ENCODE measurements around the gene USP21. TPM values are rescaled to one million over a fixed set of nuclear protein-coding genes. Genes with fewer than 3 reads are reported as not detected.
A peak's percentile ranks its signal among the peaks of the same experiment; 100 is the strongest.

The USP21 gene
- polyA plus RNA-seq, 2 of the 4 experiments (the other 2 are of a cell fraction), result 22.6 to 23.6 TPM

GRCh38 chr1:161175771-161176453 lies 16.6 kb downstream of the USP21 start:
- ChIA-PET POLR2A (interaction anchor here (1.7 to 2.2 kb wide), 2 partner anchors 10 to 43 kb away, joined by 4 to 25 read pairs; partner anchors contain the start of genes DEDD and PPOX), CTCF (interaction anchor here (1.1 to 2.2 kb wide), 7 partner anchors 10 to 206 kb away, joined by 4 to 16 read pairs (median 4); partner anchors contain the start of gene PPOX)

GRCh38 chr1:161176468-161177111 lies 17.3 kb downstream of the USP21 start:
- DNase-seq (ENCODE audit: low read depth in 1 of 2, low spot score in 1 of 2) (no peak), FAIRE-seq (no peak), ATAC-seq (peak; percentile 27 to 41; a peak in 4 of 6 replicates)
- Histone ChIP-seq H3K4me2 (peak overlapping the region; percentile 93), H3K27ac (peak overlapping the region; percentile 83 to 91), H3K9me3 (no peaks in the 10 kb centered on the region), H3K4me3 (peak overlapping the region; percentile 63), H3K4me1 (peaks cover 11% of the 10 kb centered on the region; the same call in 2 of the 3 replicates)
- POLR2A ChIA-PET, result interaction anchor here (0.8 to 2.2 kb wide), 6 partner anchors 10 to 49 kb away, joined by 3 to 25 read pairs (median 4); partner anchors contain the start of genes DEDD, PPOX, TOMM40L and UFC1
- CTCF ChIA-PET, result interaction anchor here (0.6 to 2.2 kb wide), 7 partner anchors 9 to 206 kb away, joined by 3 to 16 read pairs (median 4); partner anchors contain the start of gene PPOX
- 27% methylated on average over 12 of the region's 17 CpGs for WGBS (ENCODE audit: missing lambda C conversion rate)
- TF ChIP-seq JUN (IDR thresholded peaks at IDR 0.05) (no peak), CBX8 (IDR thresholded peaks at IDR 0.05) (no peak), KDM5A (IDR thresholded peaks at IDR 0.05) (no peak), CHD4 (IDR thresholded peaks at IDR 0.05; ENCODE audit: borderline replicate concordance) (no peak), EHF (CRISPR knock-in tag; IDR thresholded peaks at IDR 0.05) (no peak), ELK1 (IDR thresholded peaks at IDR 0.05; ENCODE audit: low read depth, low read length) (no peak), FOXS1 (CRISPR knock-in tag; IDR thresholded peaks at IDR 0.05) (no peak), KDM1A (IDR thresholded peaks at IDR 0.05; ENCODE audit: low read depth) (no peak), REST (IDR thresholded peaks at IDR 0.05) (no peak), POLR2AphosphoS2 (conservative IDR thresholded peaks at IDR 0.05; ENCODE audit: low read length) (no peak), NFE2L2 (conservative IDR thresholded peaks at IDR 0.05; ENCODE audit: low read length) (no peak), HOXB13 (CRISPR knock-in tag; IDR thresholded peaks at IDR 0.05; ENCODE audit: low read depth) (no peak), BHLHE40 (IDR thresholded peaks at IDR 0.05; ENCODE audit: low read depth, low read length) (no peak), CEBPB (IDR thresholded peaks at IDR 0.05) (no peak), SMC3 (IDR thresholded peaks at IDR 0.05) (no peak), EP300 (IDR thresholded peaks at IDR 0.05) (no peak)

More at GRCh38 chr1:161175771-161176453, 16.6 kb downstream of the USP21 start:
- TF ChIP-seq HDAC2 (IDR thresholded peaks at IDR 0.05) (no peak), HOXB5 (CRISPR knock-in tag; IDR thresholded peaks at IDR 0.05) (no peak)
- TF ChIP-seq, protein P1, sequence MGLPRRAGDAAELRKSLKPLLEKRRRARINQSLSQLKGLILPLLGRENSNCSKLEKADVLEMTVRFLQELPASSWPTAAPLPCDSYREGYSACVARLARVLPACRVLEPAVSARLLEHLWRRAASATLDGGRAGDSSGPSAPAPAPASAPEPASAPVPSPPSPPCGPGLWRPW (IDR thresholded peaks at IDR 0.05), result no peak
- TF ChIP-seq, protein P2, sequence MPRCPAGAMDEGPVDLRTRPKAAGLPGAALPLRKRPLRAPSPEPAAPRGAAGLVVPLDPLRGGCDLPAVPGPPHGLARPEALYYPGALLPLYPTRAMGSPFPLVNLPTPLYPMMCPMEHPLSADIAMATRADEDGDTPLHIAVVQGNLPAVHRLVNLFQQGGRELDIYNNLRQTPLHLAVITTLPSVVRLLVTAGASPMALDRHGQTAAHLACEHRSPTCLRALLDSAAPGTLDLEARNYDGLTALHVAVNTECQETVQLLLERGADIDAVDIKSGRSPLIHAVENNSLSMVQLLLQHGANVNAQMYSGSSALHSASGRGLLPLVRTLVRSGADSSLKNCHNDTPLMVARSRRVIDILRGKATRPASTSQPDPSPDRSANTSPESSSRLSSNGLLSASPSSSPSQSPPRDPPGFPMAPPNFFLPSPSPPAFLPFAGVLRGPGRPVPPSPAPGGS (IDR thresholded peaks at IDR 0.05), result no peak
- no peak overlapping the region for H3K27ac ChIP-seq
- ATAC-seq (no peak), FAIRE-seq (no peak), DNase-seq (ENCODE audit: low read depth in 1 of 2, low spot score in 1 of 2) (no peak)
- H3K4me1 ChIP-seq, result peaks cover 11% of the 10 kb centered on the region; the same call in 2 of the 3 replicates
- WGBS (ENCODE audit: missing lambda C conversion rate), result 94% methylated on average over 7 of the region's 10 CpGs
- peak overlapping the region; percentile 93 for H3K4me2 ChIP-seq
- H3K4me3 ChIP-seq, result peak overlapping the region; percentile 63; the same call in 1 of the 3 replicates
- no peaks in the 10 kb centered on the region for H3K9me3 ChIP-seq
